Activated T-cell treated with anti-CD3 and anti-CD28 coated beads, Interleukin-2, amount 50 U/mL, for 48 hours (primary cell): ENCODE results near the gene INS.

Experiments used
- DNase-seq, 2 experiments: peaks; one replicate each; pipeline ENCODE4 v3.0.0-alpha.2; 2020

Gene INS

GRCh38 chr11:2160736-2161259, at the start of gene INS:
Gene INS (minus strand): TSS chr11:2161209. CDS start chr11:2160971, 238 bp downstream.
- DNase-seq, result no peak

- DNase-seq, result peak; percentile 4 to 9
Observed at GRCh38 chr11:2210366-2211112, 49.5 kb upstream of the INS start.

GRCh38 chr11:2209900-2210321, 48.9 kb upstream of the INS start:
- DNase-seq, result no peak

GRCh38 chr11:2209370-2209801, 48.4 kb upstream of the INS start:
- DNase-seq, result peak; percentile 7 to 14

GRCh38 chr11:2208691-2209369, 47.8 kb upstream of the INS start:
- peak; percentile 6 to 12 for DNase-seq

GRCh38 chr11:2207773-2208621, 47.0 kb upstream of the INS start:
- peak; percentile 8 to 9 for DNase-seq

GRCh38 chr11:2207212-2207611, 46.2 kb upstream of the INS start:
- DNase-seq, result peak; percentile 8 to 9

- DNase-seq, result peak; percentile 7
Observed at GRCh38 chr11:2205981-2206690, 45.1 kb upstream of the INS start.

- peak in 1 of 2 experiments; percentile 6 for DNase-seq
Observed at GRCh38 chr11:2205214-2205720, 44.3 kb upstream of the INS start.

GRCh38 chr11:2204361-2205213, 43.6 kb upstream of the INS start:
- DNase-seq, result peak in 1 of 2 experiments; percentile 12

- no peak for DNase-seq
Observed at GRCh38 chr11:2203440-2204259, 42.6 kb upstream of the INS start.

- DNase-seq, result no peak
Observed at GRCh38 chr11:2202900-2203439, 42.0 kb upstream of the INS start.

GRCh38 chr11:2202071-2202899, 41.3 kb upstream of the INS start:
- DNase-seq, result no peak

GRCh38 chr11:2201542-2201941, 40.5 kb upstream of the INS start:
- DNase-seq, result no peak

GRCh38 chr11:2200957-2201519, 40.0 kb upstream of the INS start:
- DNase-seq, result no peak

- DNase-seq, result no peak
Observed at GRCh38 chr11:2200536-2200935, 39.5 kb upstream of the INS start.

GRCh38 chr11:2199466-2200341, 38.7 kb upstream of the INS start:
- no peak for DNase-seq
